Inflammatory macrophage treated with lipopolysaccharide for 4 hours (primary cell): Measurements from ENCODE around the gene SPATA25.
A peak's percentile ranks its signal among the peaks of the same experiment; 100 is the strongest.

Experiments
- DNase-seq: peaks from one replicate; pipeline ENCODE4 v3.0.0-alpha.2; 2020

SPATA25 gene

GRCh38 chr20:45861221-45862075 is 26.0 kb downstream of the SPATA25 start:
- no peak for DNase-seq

DNA sequence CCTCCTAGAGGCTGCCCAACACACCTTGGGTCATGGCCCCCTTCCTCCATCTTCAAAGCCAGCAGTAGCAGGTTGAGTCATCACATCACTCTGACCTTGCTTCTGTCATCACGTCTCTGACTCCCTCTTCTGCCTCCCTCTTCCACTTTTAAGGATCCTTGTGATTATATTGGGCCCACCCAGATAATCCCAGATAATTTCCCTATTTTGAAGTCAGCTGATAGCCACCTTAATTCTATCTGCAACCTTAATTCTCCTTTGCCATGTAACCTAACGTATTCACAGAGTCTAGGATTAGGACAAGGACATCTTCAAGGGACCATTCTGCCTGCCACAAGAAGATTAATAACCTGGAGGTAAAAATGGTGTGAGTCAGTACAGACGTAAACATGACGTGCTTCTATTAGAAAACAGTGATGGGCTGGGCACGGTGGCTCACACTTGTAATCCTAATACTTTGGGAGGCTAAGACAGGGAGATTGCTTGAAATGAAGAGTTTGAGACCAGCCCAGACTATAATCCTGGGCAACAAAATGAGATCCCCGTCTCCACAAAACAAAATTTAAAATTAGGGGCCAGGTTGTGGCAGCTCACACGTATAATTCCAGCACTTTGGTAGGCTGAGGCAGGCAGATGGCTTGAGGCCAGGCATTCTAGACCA is 26.7 kb downstream of the SPATA25 start:
- no peak for DNase-seq

DNA sequence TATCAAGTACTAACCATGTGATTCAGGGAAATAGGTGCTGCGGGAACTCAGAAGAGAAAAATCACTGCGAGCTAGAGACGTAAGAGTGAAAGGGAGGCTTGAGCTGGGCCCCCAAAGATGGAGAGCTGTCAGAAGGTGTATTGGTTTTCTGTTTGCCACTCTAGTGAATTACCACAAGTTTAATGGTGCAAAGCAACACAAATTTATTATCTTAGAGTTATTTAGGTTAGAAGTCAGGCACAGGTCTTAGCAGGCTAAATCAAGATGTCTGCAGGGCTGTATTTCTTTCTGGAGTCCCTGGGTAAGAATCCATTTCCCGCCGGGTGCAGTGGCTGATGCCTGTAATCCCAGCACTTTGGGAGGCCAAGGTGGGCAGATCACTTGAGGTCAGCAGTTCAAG is 27.5 kb downstream of the SPATA25 start:
- DNase-seq: no peak

DNA sequence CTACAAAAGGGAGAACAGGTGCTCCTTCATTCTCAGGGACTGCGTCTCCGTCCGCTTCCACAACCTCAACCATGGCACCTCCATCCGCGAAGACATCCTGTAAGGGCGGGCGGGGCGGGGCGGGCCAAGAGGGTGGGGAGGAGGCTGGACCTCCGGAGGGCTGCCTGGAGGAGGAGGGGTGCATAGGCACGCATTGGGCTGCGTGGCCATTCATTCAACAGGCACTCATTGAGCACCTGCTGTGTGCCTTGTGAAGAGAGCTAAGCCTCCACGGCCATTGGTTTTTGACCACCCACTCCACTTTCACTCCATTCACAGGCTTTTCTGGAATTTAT is 29.6 kb downstream of the SPATA25 start:
- peak; percentile 21 for DNase-seq

DNA sequence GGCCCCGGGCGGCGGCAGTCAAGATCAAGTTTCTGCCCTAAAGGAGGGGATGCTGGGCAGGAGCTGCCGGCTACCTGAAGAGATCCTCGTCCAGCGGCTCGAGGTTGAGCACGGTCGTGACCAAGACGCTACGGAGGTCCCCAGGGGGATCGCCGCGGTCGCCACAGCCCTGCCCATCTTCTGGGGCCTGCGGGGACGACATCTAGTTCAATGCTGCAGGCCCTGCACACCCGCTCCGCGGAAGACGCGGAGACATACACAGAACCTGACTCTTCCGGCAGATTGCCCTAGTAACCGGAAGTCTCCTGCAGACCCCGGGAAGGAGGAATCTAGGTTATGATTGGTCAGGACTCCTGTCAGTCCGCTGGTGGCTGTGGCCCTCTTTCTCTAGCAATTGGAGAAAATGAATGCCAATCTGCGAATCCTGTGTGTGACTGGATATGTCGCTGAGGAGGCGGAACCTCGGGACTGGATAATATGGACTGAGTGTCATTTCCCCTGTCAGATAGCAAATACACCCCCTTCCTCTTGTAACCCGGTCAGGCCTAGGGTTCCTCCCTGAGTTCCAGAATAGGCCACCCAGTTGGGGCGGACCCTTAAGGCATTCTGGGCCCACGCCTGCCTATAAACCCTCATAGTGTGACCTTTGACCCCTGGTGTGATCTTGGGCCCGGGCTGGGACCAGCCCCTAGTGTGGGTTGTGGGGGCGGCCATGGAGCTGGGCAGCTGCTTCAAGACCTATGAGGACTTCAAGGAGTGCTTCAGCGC is 30.1 kb downstream of the SPATA25 start, which contains the start of the genes ACOT8 and ZSWIM3:
TSS of gene ACOT8 (minus strand) at position 279 of the 768 bp plus-strand sequence. CDS start at position 202, 77 bp downstream.
TSS of gene ZSWIM3 (plus strand) at position 501 of the 768 bp plus-strand sequence. CDS start at position 713, 212 bp downstream.
- peak; percentile 100 for DNase-seq

- no peak for DNase-seq
Observed at GRCh38 chr20:45853484-45853883, 33.9 kb downstream of the SPATA25 start.

- no peak for DNase-seq
Observed at GRCh38 chr20:45852326-45852725, 35.1 kb downstream of the SPATA25 start.

GRCh38 chr20:45851501-45851900 is 35.9 kb downstream of the SPATA25 start:
- DNase-seq: no peak

DNA sequence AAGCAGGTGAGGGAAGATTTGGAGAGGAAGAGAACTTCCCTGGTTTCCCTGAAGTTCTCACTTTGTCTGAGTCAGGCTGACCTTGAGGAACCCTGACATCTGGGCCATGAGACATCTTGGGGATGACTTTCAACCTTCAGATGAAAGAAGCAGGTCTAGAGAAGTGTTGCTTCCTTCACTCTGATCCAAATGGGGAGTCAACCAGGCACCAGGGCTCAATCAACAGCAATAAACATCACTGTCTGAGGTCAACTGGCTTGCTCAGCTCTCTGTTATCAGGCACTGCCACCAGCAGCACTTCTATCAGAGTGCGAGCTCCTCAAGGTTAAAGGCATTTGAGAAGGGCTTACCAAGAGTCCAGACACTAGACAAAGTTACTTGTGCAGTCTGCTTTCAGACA is 36.5 kb downstream of the SPATA25 start:
- DNase-seq: no peak

GRCh38 chr20:45850238-45850637 is 37.2 kb downstream of the SPATA25 start:
- DNase-seq: no peak

GRCh38 chr20:45848969-45849582 is 38.3 kb downstream of the SPATA25 start:
- DNase-seq: no peak

DNA sequence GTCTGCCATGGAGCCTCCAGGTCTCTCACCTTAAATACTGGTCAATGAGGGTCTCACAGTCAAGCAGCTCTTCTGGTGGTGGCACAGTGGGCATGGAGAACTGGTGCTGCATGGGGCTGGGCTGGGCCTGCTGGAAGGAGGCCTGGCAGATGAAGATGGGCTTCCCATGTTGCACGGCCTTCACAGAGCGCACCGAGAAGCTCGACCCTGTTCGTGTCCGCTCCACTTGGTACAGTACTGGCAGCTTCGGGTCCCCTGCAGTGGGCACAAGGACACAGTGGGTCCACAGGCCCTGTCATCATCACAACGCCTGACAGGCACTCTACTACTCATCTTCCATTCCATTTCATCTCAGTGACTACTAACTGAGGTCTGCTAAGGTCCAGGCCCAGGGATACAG is 39.0 kb downstream of the SPATA25 start:
- DNase-seq: no peak

- DNase-seq: no peak
Observed at GRCh38 chr20:45845452-45845851, 42.0 kb downstream of the SPATA25 start.

DNA sequence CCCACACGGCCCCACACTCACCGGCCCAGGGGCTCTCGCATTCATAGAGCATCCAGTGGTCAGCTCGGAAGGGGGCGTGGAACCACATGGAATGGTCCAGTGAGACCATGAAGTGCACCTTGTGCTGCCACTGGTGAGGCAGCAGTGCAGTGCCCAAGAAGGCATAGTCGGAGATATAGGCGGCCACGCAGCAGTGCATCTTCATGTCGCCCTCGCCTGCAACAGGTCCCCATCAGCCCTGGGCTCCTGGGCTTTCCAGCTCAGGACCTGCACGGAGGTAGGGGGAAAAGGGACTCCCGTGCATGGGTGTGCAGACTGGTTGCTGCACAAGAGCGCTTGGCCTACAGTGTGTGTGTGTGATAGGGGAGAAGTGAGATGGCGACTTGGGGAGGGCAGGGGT is 43.9 kb downstream of the SPATA25 start:
- DNase-seq: no peak

DNA sequence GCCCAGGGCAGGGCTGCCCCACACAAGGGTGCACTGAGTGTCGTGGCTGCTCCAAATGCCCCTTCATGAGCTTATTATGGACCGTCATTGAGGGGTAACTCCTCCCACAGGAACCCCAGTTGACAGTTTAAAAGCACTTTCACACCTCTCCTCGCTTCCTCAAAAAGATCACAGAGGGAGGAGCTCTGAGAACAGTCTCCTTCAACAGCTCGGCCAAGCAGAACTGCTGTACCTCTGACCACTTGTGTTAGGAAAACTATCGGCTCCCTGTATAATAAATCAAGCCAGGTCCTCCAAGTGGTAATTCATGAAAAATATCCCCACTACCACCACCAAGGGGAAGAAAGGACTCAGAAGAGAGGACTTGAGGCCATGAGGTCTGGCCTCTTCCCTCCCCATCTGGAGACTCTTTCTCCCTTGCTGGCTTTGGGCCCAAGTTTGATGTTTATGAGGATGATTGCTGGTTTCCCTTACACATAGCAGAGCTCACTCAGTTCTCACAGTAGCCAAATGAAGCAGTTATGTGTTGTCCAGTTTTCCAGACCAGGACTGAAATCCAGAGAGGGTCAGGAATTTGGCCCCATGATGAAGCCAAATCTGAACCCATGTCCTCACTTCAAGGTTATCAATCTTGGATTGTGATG is 45.1 kb downstream of the SPATA25 start:
- DNase-seq: peak; percentile 39

- no peak for DNase-seq
Observed at GRCh38 chr20:45841407-45842129, 45.9 kb downstream of the SPATA25 start.

- DNase-seq: no peak
Observed at GRCh38 chr20:45840700-45841198, 46.7 kb downstream of the SPATA25 start.

DNA sequence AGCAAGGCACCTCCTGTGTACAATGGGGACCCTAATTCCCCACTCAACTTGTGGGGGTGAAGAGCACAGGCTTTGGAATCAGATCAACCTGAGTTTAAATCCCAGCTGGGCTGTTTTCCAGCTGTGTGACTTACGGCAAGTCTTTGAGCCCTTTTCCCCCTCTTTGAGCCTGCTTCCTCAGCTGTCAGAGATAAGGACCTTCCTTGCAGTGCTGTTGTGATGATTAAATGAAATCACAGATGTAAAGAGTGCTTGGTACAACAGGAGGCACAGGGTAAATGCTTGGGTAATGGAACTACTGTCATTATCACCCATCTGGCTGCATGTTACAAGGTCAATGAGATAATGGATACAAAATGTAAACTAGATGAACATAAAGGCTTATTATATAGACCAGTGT is 50.6 kb downstream of the SPATA25 start:
- no peak for DNase-seq
